Calu3 (cell line): ENCODE results near the gene CAMKMT. TPM values are rescaled to one million over a fixed set of nuclear protein-coding genes. Genes with fewer than 3 reads are reported as not detected.

Experiments used
- BruUV-seq: library from RNA; stranded (reverse); fragments of 400-500 nt; replicated peaks from 2 replicates; lab custom pipeline; 2021; lab: Mats Ljungman, UMichigan
- CTCF ChIA-PET: fragments of 300-600 bp; sonication (Branson Sonifier 250); formaldehyde crosslinking; loops from one replicate; lab custom pipeline; 2022; ENCODE audit warnings: antibody characterized with exemption; lab: Charles Lee
- DNase-seq: peaks from one replicate; pipeline ENCODE4 v3.0.0; 2022
- H3K27ac Mint-ChIP-seq: one replicate; pipeline ENCODE4 v1.8.0; 2022; ENCODE audit warnings: mixed read lengths; ENCODE audit not compliant: unreplicated experiment
- H3K27me3 Mint-ChIP-seq: one replicate; pipeline ENCODE4 v1.8.0; 2022; ENCODE audit warnings: mixed read lengths; ENCODE audit not compliant: unreplicated experiment
- H3K36me3 Mint-ChIP-seq: one replicate; pipeline ENCODE4 v1.8.0; 2022; ENCODE audit warnings: mild to moderate bottlenecking, moderate library complexity, mixed read lengths; ENCODE audit not compliant: insufficient read depth, unreplicated experiment
- H3K4me1 Mint-ChIP-seq: one replicate; pipeline ENCODE4 v1.8.0; 2022; ENCODE audit warnings: mild to moderate bottlenecking, low read depth, mixed read lengths; ENCODE audit not compliant: unreplicated experiment
- H3K4me3 Mint-ChIP-seq: one replicate; pipeline ENCODE4 v1.8.0; 2022; ENCODE audit warnings: mild to moderate bottlenecking, low read depth, moderate library complexity, mixed read lengths; ENCODE audit not compliant: unreplicated experiment
- H3K9me3 Mint-ChIP-seq: one replicate; pipeline ENCODE4 v1.8.0; 2022; ENCODE audit warnings: low read depth, mixed read lengths; ENCODE audit not compliant: unreplicated experiment
- intact Hi-C: fragments of 100-400 bp; cut with micrococcal nuclease; formaldehyde crosslinking; loops from one replicate; pipeline ENCODE4 v1.10.0; 2022; ENCODE audit not compliant: unreplicated experiment
- total RNA-seq: library from RNA; stranded (reverse); gene quantifications from 2 replicates; pipeline ENCODE4 v1.2.3, GENCODE V29; 2022
- TF ChIP-seq, protein P1 (sequence below): fragments of 200-600 bp; IDR thresholded peaks from one replicate; pipeline ENCODE4 v1.8.0; 2022; ENCODE audit warnings: antibody characterized with exemption; ENCODE audit not compliant: unreplicated experiment

The CAMKMT gene
- total RNA-seq, 1 experiment from 2014 or later, result 20.6 TPM

GRCh38 chr2:44477657-44478414 is 116.1 kb downstream of the CAMKMT start:
- DNase-seq, result no peak
- no peaks in the 10 kb centered on the region for H3K36me3 Mint-ChIP-seq
- CTCF ChIA-PET, result interaction anchor here (1.1 to 2.2 kb wide), 2 partner anchors 16 to 434 kb away, joined by 4 to 10 read pairs; no protein-coding TSS in a partner anchor
- H3K4me1 Mint-ChIP-seq, result no peaks in the 10 kb centered on the region
- no peak overlapping the region for H3K27ac Mint-ChIP-seq
- no peaks in the 10 kb centered on the region for H3K27me3 Mint-ChIP-seq
- no peaks in the 10 kb centered on the region for H3K9me3 Mint-ChIP-seq
- TF ChIP-seq, protein P1, sequence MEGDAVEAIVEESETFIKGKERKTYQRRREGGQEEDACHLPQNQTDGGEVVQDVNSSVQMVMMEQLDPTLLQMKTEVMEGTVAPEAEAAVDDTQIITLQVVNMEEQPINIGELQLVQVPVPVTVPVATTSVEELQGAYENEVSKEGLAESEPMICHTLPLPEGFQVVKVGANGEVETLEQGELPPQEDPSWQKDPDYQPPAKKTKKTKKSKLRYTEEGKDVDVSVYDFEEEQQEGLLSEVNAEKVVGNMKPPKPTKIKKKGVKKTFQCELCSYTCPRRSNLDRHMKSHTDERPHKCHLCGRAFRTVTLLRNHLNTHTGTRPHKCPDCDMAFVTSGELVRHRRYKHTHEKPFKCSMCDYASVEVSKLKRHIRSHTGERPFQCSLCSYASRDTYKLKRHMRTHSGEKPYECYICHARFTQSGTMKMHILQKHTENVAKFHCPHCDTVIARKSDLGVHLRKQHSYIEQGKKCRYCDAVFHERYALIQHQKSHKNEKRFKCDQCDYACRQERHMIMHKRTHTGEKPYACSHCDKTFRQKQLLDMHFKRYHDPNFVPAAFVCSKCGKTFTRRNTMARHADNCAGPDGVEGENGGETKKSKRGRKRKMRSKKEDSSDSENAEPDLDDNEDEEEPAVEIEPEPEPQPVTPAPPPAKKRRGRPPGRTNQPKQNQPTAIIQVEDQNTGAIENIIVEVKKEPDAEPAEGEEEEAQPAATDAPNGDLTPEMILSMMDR, result no peak
- BruUV-seq, result no TSS peak
- intact Hi-C loops, result loop anchor here (5.0 to 10.0 kb wide), 3 partner anchors 86 to 237 kb away; no protein-coding TSS in a partner anchor
- H3K4me3 Mint-ChIP-seq, result no peak overlapping the region

- intact Hi-C loops, result loop anchor here (1.0 to 10.0 kb wide), 5 partner anchors 87 to 476 kb away; no protein-coding TSS in a partner anchor
- H3K9me3 Mint-ChIP-seq, result peaks cover 3% of the 10 kb centered on the region
- no peaks in the 10 kb centered on the region for H3K4me1 Mint-ChIP-seq
- CTCF ChIA-PET, result interaction anchor here (0.5 to 2.2 kb wide), 26 partner anchors 10 to 1014 kb away, joined by 3 to 45 read pairs (median 4); partner anchors contain the start of genes CAMKMT and PREPL
- TF ChIP-seq, protein P1, result peak; percentile 92
- H3K36me3 Mint-ChIP-seq, result no peaks in the 10 kb centered on the region
- no peak overlapping the region for H3K4me3 Mint-ChIP-seq
- no TSS peak for BruUV-seq
- no peak overlapping the region for H3K27ac Mint-ChIP-seq
- DNase-seq, result peak; percentile 55
- H3K27me3 Mint-ChIP-seq, result no peaks in the 10 kb centered on the region
Measured at GRCh38 chr2:44479127-44479887, 117.6 kb downstream of the CAMKMT start.

DNA sequence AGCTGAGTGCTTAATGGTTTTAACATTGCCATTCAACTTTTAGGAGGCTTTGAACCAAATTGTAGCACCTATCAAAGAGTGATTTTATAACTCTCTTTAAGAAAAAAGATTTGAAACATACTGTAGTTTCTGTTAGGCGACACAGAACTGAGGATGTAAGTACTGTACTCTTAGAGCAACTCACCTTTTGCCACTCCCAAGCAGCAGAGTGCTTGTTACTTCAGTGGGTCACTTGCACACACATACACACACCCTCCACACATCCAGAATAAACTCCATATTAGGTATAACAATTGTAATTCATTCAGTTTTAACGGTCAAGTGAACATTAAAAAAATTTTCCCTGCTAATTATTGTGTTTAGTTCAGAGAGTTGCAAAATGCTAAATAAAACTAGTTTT is 118.3 kb downstream of the CAMKMT start:
- H3K36me3 Mint-ChIP-seq, result no peaks in the 10 kb centered on the region
- DNase-seq, result no peak
- CTCF ChIA-PET, result interaction anchor here (0.5 to 2.2 kb wide), 24 partner anchors 11 to 1014 kb away, joined by 3 to 45 read pairs (median 4); partner anchors contain the start of genes CAMKMT and PREPL
- TF ChIP-seq, protein P1, result no peak
- no peaks in the 10 kb centered on the region for H3K4me1 Mint-ChIP-seq
- peaks cover 3% of the 10 kb centered on the region for H3K9me3 Mint-ChIP-seq
- no peak overlapping the region for H3K27ac Mint-ChIP-seq
- H3K27me3 Mint-ChIP-seq, result no peaks in the 10 kb centered on the region
- no peak overlapping the region for H3K4me3 Mint-ChIP-seq
- intact Hi-C loops, result no loop called here
- no TSS peak for BruUV-seq

DNA sequence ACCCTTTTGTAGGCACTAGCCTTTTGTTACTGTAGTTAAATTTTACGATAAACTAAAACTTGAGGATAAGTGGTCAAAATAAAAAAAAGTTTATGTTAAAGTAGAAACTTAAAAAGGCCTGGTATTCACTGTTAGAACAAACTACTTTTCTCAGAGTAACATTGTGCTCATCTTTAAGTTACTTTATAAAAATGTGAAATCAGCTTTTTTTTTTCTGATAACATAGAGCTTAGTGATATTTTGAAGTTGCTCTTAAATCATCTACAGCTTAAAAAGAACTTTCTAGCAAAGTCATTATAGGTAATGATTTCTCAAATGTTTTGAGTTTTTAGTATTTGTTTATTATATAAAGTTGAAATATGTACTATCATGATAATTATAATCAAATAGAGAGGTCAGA is 125.3 kb downstream of the CAMKMT start:
- BruUV-seq, result no TSS peak
- Mint-ChIP-seq H3K27me3 (no peaks in the 10 kb centered on the region), H3K4me3 (no peak overlapping the region), H3K9me3 (peaks cover 3% of the 10 kb centered on the region), H3K27ac (no peak overlapping the region), H3K36me3 (no peaks in the 10 kb centered on the region), H3K4me1 (no peaks in the 10 kb centered on the region)
- CTCF ChIA-PET, result no interaction called here
- TF ChIP-seq, protein P1, result no peak
- DNase-seq, result no peak
- intact Hi-C loops, result no loop called here
